Left hindlimb (tissue), 1 donor: ENCODE results near the gene CCDC78.

Experiments used
- DNase-seq: peaks from one replicate; pipeline ENCODE4 v3.0.0-alpha.2; 2018

Gene CCDC78

GRCh38 chr16:736936-737481 is 10.8 kb upstream of the CCDC78 start:
- peak; percentile 23 for DNase-seq

- peak; percentile 8 for DNase-seq
Observed at GRCh38 chr16:735982-736453, 9.8 kb upstream of the CCDC78 start.

- no peak for DNase-seq
Observed at GRCh38 chr16:734981-735881, 9.0 kb upstream of the CCDC78 start.

GRCh38 chr16:734208-734980 is 8.2 kb upstream of the CCDC78 start:
- no peak for DNase-seq

GRCh38 chr16:733382-734207 is 7.4 kb upstream of the CCDC78 start:
- no peak for DNase-seq

GRCh38 chr16:732936-733335 is 6.7 kb upstream of the CCDC78 start:
- DNase-seq, result no peak

GRCh38 chr16:732332-732731 is 6.1 kb upstream of the CCDC78 start:
- DNase-seq, result peak; percentile 24

- DNase-seq, result peak; percentile 21
Observed at GRCh38 chr16:730666-731509, 4.6 kb upstream of the CCDC78 start.

- DNase-seq, result peak; percentile 27
Observed at GRCh38 chr16:729768-730665, 3.8 kb upstream of the CCDC78 start.

GRCh38 chr16:728890-729744 is 2.9 kb upstream of the CCDC78 start:
- DNase-seq, result peak; percentile 33

- DNase-seq, result peak; percentile 75
Observed at GRCh38 chr16:728131-728889, 2.1 kb upstream of the CCDC78 start.

GRCh38 chr16:727291-727977 is 1.2 kb upstream of the CCDC78 start:
- DNase-seq, result peak; percentile 43

GRCh38 chr16:726188-726437 is 130 bp downstream of the CCDC78 start:
- DNase-seq, result no peak

GRCh38 chr16:725463-726187 is 618 bp downstream of the CCDC78 start:
- peak; percentile 36 for DNase-seq

GRCh38 chr16:725041-725376 is 1.2 kb downstream of the CCDC78 start:
- DNase-seq, result no peak

GRCh38 chr16:724188-725040 is 1.8 kb downstream of the CCDC78 start:
- DNase-seq, result no peak

GRCh38 chr16:723695-724094 is 2.5 kb downstream of the CCDC78 start:
- no peak for DNase-seq
